NCI-H1930 (cell line): Measurements from ENCODE around the gene ZNF785.
"Not testable (repeated sequence)": the region's sequence is repeated elsewhere in the genome, so short reads cannot be mapped to it uniquely, and the experiment has no call there.

Experiments
- DNase-seq, 2 experiments: peaks; one replicate each; lab custom pipeline; 2025; lab: John Stamatoyannopoulos, UW

The ZNF785 gene

GRCh38 chr16:30539986-30540526 lies 45.4 kb downstream of the ZNF785 start:
- not testable (repeated sequence) for DNase-seq

- DNase-seq = no peak
Observed at GRCh38 chr16:30539000-30539964, 46.2 kb downstream of the ZNF785 start.

GRCh38 chr16:30536391-30537024 lies 49.0 kb downstream of the ZNF785 start:
- DNase-seq = not testable (repeated sequence)

GRCh38 chr16:30535777-30536190 lies 49.7 kb downstream of the ZNF785 start:
- DNase-seq = peak; percentile 62 to 71

GRCh38 chr16:30535106-30535776 lies 50.3 kb downstream of the ZNF785 start:
- DNase-seq = no peak

- DNase-seq = peak; percentile 90 to 95
Observed at GRCh38 chr16:30534368-30535105, 51.0 kb downstream of the ZNF785 start, which contains the start of gene ZNF747. Gene ZNF747 (minus strand): TSS chr16:30534858. CDS start chr16:30534679, 179 bp downstream.

- DNase-seq = no peak
Observed at GRCh38 chr16:30533748-30534367, 51.6 kb downstream of the ZNF785 start.

- DNase-seq = no peak
Observed at GRCh38 chr16:30533146-30533522, 52.4 kb downstream of the ZNF785 start.

- no peak for DNase-seq
Observed at GRCh38 chr16:30532285-30533145, 53.0 kb downstream of the ZNF785 start.
